GM12865 (cell line): ENCODE measurements around the gene LDHD.

Source experiments
- DNase-seq: peaks from one replicate; pipeline ENCODE4 v3.0.0; 2010; ENCODE audit warnings: low read depth
- H3K4me3 ChIP-seq: 2 replicates; pipeline ENCODE4 v1.5.1; 2011; ENCODE audit warnings: mild to moderate bottlenecking, low read depth, low read length, control low read depth
- TF ChIP-seq, protein P1 (sequence below): IDR thresholded peaks from 2 replicates; pipeline ENCODE4 v1.5.1; 2011; ENCODE audit warnings: low read length, control low read depth, low read depth, inconsistent platforms; ENCODE audit not compliant: insufficient read depth; ENCODE audit errors: missing control alignments

The LDHD gene

DNA sequence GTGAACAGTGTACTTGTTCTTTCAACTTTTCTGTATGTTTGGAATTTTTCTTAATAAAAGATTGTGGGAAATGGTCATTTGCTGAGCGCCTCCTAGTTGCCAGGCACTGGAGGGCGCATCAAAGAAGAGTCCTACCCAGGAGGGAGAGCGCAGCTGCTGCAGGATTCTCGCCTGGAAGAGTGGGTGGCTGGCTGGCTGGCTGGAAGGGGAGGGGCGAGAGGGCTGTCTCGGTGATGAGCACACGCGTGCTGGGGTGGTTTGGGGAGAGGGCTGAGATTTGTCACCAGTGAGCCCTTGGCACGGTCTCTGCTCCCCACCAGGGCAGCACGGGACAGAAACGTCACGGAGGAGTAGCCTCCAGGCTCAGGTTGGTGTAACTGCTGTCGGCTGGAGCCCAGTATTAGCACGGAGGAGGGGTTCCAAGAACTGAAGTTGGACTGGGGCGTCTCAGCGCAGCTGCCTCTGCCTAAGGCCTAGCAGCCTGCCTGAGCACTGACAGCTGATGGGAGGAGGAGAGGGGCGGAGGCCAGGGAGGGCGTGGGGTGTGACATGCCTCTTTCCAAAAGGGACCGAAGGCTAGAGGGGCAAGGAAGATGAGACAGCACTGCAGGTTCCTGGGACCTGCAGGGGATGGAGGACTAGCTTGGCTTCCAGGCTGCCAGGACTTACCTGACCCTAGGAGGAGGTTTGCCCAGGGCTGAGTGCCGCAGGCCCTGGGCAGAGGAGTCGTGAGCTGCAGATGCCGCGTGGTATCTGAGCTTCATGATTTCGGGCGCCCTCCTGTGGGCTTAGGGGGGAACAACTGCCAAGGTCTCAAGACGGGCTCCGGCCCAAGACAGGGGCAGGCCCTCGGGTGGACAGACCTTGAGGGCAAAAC, 5.7 kb downstream of the LDHD start:
- peak; percentile 93 for DNase-seq
- TF ChIP-seq, protein P1, sequence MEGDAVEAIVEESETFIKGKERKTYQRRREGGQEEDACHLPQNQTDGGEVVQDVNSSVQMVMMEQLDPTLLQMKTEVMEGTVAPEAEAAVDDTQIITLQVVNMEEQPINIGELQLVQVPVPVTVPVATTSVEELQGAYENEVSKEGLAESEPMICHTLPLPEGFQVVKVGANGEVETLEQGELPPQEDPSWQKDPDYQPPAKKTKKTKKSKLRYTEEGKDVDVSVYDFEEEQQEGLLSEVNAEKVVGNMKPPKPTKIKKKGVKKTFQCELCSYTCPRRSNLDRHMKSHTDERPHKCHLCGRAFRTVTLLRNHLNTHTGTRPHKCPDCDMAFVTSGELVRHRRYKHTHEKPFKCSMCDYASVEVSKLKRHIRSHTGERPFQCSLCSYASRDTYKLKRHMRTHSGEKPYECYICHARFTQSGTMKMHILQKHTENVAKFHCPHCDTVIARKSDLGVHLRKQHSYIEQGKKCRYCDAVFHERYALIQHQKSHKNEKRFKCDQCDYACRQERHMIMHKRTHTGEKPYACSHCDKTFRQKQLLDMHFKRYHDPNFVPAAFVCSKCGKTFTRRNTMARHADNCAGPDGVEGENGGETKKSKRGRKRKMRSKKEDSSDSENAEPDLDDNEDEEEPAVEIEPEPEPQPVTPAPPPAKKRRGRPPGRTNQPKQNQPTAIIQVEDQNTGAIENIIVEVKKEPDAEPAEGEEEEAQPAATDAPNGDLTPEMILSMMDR = peak; percentile 91
- H3K4me3 ChIP-seq = no peak overlapping the region

DNA sequence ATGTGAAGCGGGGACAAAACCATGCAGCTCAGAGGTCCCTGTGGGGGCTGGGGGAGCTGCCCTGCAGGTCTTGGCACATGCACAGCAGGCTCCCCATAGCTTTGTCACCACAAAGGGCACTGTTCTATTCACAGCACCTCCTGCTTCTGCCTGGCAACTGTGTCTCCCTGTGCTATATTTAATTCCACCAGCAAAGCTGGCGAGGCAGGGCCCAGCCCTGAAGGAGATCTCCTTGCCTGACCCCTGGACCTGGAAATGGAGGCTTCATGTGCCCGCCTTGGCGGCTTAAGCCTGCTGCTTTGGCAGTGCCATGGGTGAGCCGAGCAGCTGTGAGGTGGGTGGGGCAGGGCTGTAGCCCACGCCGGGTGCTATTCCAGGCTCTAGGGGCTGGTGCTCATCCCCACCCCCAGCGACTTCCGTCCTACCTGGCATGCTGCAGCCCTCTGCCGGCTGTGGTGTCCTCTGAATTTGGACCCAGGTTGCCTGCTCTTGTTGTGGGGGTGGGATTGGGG, 6.8 kb downstream of the LDHD start:
- TF ChIP-seq, protein P1 = no peak
- DNase-seq = no peak
- no peak overlapping the region for H3K4me3 ChIP-seq

- H3K4me3 ChIP-seq = no peak overlapping the region; the same call in 1 of the 2 replicates
- TF ChIP-seq, protein P1 = no peak
- peak; percentile 78 for DNase-seq
Measured at GRCh38 chr16:75108792-75109731, 7.5 kb downstream of the LDHD start.

DNA sequence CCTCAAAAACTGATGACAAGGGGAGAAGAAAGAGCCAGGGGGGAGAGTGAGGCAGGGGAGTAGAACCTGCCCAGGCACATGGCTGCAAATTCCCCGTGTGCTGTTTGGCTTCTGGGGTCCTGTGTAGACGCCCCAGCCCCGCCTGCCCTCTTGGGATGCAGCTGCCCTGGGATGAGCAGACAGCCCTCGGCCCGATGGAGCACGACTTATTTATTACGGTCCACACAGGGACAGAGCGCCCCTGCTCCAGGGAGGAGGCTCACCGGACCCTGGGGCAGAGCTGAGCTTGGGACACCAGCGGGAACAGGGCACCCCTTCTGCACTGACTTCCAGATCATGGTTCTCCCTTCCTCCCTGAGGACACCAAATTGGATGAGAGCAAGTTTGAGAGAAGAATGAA, 9.1 kb downstream of the LDHD start:
- DNase-seq = no peak
- TF ChIP-seq, protein P1 = no peak
- no peak overlapping the region for H3K4me3 ChIP-seq

GRCh38 chr16:75106351-75107274, 10.0 kb downstream of the LDHD start:
- DNase-seq = no peak
- H3K4me3 ChIP-seq = no peak overlapping the region
- TF ChIP-seq, protein P1 = no peak
